Activated naive CD4-positive, alpha-beta T cell (primary cell): ENCODE measurements around the gene PGAM5.
"Not testable (repeated sequence)": the region's sequence is repeated elsewhere in the genome, so short reads cannot be mapped to it uniquely, and the experiment has no call there.

Experiments used
- DNase-seq, 4 experiments: peaks; one replicate each; lab custom pipeline; 2025; lab: John Stamatoyannopoulos, UW

The PGAM5 gene

DNA sequence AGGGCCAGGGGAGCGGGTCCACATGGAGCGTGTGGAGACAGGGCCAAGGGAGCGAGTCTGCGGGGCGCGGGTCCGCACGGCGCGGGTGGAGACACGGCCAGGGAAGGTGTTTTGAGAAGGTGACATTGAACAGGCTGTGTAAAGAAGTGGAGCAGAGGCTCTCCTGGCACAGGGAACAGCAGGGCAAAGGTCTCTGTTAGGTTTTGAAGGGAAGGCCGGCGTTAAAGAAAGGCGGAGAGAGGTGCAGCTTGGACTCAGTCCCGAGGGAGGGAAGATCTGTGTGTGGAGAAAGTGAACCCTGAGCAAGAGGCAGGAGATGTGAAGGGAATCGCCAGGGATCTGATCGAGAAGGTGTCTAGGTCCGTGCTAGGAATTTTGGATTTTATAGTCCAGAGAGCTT is 21.4 kb upstream of the PGAM5 start:
- no peak for DNase-seq

DNA sequence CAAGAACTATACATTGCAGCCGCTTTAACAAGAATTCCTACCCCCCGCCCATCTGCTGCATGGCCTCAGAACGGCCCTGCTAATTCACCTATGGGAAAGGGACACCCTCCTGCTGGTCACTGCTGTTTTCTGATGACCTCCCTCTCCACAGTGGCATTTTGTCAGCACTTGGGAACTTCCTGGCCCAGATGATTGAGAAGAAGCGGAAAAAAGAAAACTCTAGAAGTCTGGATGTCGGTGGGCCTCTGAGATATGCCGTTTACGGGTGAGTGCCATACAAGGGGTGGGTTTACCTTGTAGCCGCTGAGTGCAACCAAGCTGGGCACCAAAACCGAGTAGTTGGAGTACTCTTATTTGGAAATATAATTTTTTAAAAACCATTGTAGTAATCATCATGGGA is 20.5 kb upstream of the PGAM5 start:
- DNase-seq, result no peak

GRCh38 chr12:132692030-132692429 is 18.6 kb upstream of the PGAM5 start:
- DNase-seq, result not testable (repeated sequence)

- DNase-seq, result not testable (repeated sequence)
Observed at GRCh38 chr12:132694888-132695287, 15.8 kb upstream of the PGAM5 start.

DNA sequence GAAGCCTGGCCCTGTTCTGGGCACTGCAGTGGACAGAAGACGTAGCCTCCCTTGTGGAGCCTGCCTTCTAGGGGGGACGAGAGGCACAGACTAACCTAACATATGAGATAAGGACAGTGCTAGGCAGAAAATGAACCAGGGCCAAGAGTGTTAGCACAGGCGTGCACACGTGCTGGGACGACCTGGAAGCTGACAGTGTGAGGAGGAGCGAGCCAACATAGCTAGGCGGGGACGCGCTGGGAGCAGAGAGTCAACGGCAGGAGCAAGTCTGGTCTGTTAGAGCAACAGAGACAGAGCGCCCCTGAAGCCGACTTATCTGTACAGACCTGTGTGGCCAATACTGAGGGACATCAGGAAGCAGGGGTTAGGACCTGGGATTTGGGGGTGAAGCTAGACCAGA is 15.2 kb upstream of the PGAM5 start:
- DNase-seq, result no peak

GRCh38 chr12:132698341-132698740 is 12.3 kb upstream of the PGAM5 start:
- no peak for DNase-seq

GRCh38 chr12:132700212-132700822 is 10.3 kb upstream of the PGAM5 start:
- DNase-seq, result no peak

DNA sequence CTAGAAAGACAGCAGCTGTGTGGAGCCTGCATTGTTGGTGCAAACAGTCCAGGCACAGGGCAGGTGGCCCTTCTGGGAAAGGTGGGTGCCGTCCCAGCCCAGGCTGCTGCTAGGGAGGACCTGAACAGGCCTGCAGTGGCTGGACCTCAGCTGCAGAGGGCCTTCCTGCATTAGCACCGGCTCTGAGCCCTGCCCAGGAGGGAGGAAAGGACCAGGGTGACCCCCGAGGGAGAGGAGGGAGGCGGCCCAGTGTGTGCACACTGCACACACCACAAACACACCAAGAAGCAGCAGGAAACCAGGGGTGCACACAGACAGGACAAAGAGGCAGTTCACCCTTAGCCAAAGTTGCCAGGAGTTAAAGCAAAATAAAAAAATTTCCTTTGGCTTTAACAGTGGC is 8.0 kb upstream of the PGAM5 start:
- DNase-seq, result no peak

DNA sequence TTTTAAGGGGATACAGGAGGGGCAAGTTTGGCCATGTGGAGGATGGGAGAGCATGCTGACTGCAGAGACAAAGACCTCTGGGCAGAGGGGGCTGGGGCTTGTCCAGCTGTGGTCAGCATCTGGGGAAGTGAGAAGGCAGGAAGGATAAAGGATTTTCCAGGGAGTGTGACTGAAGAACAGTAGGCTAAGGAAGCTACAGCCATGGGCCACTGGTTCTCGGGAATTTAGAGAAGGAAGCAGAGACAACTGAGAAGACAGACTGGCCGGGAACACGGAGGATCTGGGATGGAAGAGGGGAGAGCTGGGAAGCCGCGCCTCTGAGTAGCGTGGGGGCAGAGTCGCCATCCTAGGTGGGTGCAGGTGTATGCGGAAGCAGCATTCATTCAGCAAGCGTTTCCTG is 7.0 kb upstream of the PGAM5 start:
- no peak for DNase-seq

DNA sequence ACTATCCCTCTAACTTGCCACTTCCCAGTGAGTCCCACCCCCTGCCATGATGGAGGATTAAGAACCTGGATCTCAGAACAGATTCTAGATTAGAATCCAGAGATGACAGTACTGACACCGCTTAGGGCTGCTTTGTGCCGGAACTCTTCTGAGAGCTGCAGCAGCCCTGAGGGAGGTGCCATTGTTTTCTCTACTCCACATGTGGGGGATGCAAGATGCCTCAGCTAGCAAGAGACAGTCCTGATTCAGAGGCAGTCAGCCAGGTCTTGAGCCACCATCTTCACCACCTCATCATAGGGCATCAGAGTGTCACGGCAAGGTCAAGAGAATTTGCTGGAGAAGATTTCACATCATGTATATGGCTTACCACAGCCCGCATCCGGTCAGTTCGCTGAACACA is 3.4 kb upstream of the PGAM5 start:
- DNase-seq, result no peak

- no peak for DNase-seq
Observed at GRCh38 chr12:132708150-132708549, 2.5 kb upstream of the PGAM5 start.

GRCh38 chr12:132710043-132710404 is 618 bp upstream of the PGAM5 start:
- no peak for DNase-seq

GRCh38 chr12:132711080-132711843 is 620 bp downstream of the PGAM5 start:
- peak in 1 of 4 experiments; percentile 35 for DNase-seq

DNA sequence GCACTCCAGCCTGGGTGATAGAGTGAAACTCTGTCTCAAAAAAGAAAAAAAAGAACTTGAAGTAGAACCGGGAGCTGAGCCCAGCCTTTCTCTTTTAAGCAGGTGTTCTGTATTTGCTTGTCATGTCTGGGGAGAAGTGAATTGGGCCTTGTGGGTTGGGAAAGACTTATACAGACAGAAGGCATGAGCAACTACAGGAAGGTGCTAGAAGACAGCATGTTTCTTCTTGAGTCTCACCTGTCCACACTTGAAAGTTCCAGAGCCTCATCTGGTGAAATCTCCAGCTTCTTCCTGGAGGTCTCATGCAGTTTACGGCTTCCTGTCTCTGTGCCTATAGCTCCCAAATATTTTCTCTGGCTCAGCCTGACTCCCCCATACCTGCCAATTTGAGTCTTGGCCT is 2.5 kb downstream of the PGAM5 start:
- DNase-seq, result no peak

- DNase-seq, result no peak
Observed at GRCh38 chr12:132715874-132716273, 5.2 kb downstream of the PGAM5 start.

GRCh38 chr12:132716356-132716755 is 5.7 kb downstream of the PGAM5 start:
- DNase-seq, result no peak

GRCh38 chr12:132717011-132717410 is 6.4 kb downstream of the PGAM5 start:
- no peak for DNase-seq

- no peak for DNase-seq
Observed at GRCh38 chr12:132717531-132718387, 7.1 kb downstream of the PGAM5 start.

- DNase-seq, result no peak
Observed at GRCh38 chr12:132718644-132719043, 8.0 kb downstream of the PGAM5 start.

DNA sequence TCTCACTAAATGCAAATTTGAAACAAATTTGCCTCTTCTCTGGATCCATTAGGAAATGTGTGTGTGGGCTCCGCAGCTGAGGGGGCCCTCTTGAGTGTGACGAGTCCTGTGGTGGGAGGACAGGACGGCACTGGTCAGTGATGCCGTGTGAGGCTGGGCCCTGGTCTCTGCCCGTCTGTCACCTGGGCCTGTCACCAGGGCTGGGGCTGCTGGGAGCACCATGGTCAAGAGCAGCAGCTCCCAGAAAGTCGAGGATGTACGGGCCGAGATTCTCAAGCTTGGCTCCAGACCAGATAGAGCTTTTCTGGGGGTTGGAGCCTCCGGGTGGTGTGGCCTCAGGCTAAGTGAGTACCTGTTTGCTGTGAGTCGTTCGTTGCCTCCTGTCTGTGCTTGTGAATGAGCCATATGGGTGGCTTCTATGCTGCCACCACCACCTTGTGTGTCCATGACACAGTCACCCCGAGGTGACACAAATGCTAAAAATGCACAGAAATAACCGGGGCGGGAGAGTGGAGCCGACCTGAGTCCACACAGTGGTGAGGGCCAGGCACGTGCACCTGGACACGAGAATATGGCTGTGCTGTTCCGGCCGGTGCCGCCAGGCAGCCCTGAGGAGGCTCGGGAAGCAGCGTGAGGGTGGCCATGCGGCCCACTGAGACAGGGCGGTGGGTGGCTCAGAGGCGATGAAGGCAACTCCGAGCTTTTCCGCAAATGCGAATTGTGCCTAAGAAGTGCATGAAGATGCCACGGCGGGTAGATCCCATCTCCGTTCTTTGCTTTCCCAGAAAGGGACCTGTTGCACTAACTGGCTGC is 8.7 kb downstream of the PGAM5 start:
- DNase-seq, result no peak

DNA sequence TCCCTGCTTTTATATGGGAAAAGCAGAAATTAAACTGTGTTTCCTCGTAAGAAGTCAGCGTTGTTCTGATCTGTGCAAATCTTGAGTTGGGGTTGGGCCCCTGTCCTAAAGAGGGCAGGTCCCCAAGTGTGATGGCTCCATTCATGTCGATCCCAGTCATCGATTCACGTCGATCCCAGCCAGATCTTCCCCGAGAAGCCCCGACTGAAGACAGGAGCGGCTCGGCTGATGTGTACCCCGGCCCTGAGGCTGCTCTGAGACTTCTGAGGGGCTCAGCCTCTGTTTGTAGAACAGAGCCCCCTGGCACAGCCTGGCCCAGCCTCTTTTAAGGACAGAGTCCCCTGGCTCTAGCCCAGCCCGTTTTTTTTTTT is 9.3 kb downstream of the PGAM5 start:
- DNase-seq, result no peak
